K562 (cell line): Measurements from ENCODE around the gene CTRL. TPM values are rescaled to one million over a fixed set of nuclear protein-coding genes. Genes with fewer than 3 reads are reported as not detected.

Experiments
- ATAC-seq: fragments of 200-7000 bp; cut with Tn5 transposase; 3 replicates; pipeline ENCODE4 v1.9.1; 2020; ENCODE audit warnings: moderate library complexity
- BruUV-seq: library from RNA; stranded (reverse); fragments of 400-500 nt; replicated peaks from 2 replicates; lab custom pipeline; 2021; lab: Mats Ljungman, UMichigan
- CTCF ChIA-PET: fragments of 300-600 bp; formaldehyde crosslinking; extraction: SDS; loops from one replicate; lab custom pipeline; 2021; ENCODE audit warnings: low intra/inter-chr PET ratio; lab: Yijun Ruan, JAX
- POLR2A ChIA-PET: fragments of 300-600, 350-650 bp; sonication (Branson Sonifier 250); formaldehyde crosslinking; extraction: SDS; loops from one replicate; lab custom pipeline; 2021; ENCODE audit warnings: antibody characterized with exemption, inconsistent platforms; lab: Yijun Ruan, JAX
- DNase-seq, 4 experiments: peaks; one replicate each; pipeline versions ENCODE4 v3.0.0 to v3.0.0-alpha.2; 2011 to 2018; ENCODE audit warnings: low spot score in 3 of 4, mixed read lengths in 3 of 4; ENCODE audit errors: extremely low read depth in 1 of 4
- FAIRE-seq: peaks from 2 replicates; lab custom pipeline; 2011; peaks lifted over from hg19 to GRCh38; lab: Jason Lieb, UNC
- H2AFZ ChIP-seq: 2 replicates; pipeline ENCODE4 v1.6.0; 2011; ENCODE audit warnings: low read depth, low read length, control low read depth, inconsistent platforms
- H3K27ac ChIP-seq: fragments of 200-600 bp; 3 replicates; pipeline ENCODE4 v1.8.0; 2011; ENCODE audit warnings: low read depth, mild to moderate bottlenecking, control low read depth, inconsistent platforms, low read length, moderate library complexity, mixed read lengths; ENCODE audit errors: extremely low read depth
- H3K27me3 ChIP-seq, 2 experiments: fragments of 300-600 bp in 1 of 2; 2 replicates in 1 of 2; 3 replicates in 1 of 2; pipeline versions ENCODE4 v1.6.0 to v1.8.0; 2011; ENCODE audit warnings: inconsistent platforms in 2 of 2, low read length in 2 of 2, mild to moderate bottlenecking in 1 of 2, mixed read lengths in 1 of 2, moderate library complexity in 1 of 2; ENCODE audit not compliant: control insufficient read depth in 2 of 2, insufficient read depth in 2 of 2
- H3K36me3 ChIP-seq: fragments of 300-600 bp; 3 replicates; pipeline ENCODE4 v1.8.0; 2011; ENCODE audit warnings: mild to moderate bottlenecking, low read length, inconsistent platforms; ENCODE audit not compliant: control insufficient read depth, insufficient read depth
- H3K4me1 ChIP-seq, 2 experiments: fragments of 200-600 bp in 1 of 2; replicated peaks in 1 of 2; 2 replicates in 1 of 2; 3 replicates in 1 of 2; pipeline versions ENCODE4 v1.5.1 to v1.8.0; 2011; ENCODE audit warnings: inconsistent platforms in 2 of 2, low read length in 2 of 2, mild to moderate bottlenecking in 1 of 2, mixed read lengths in 1 of 2, moderate library complexity in 1 of 2; ENCODE audit not compliant: control insufficient read depth in 2 of 2, insufficient read depth in 2 of 2
- H3K4me2 ChIP-seq: 2 replicates; pipeline ENCODE4 v1.6.1; 2011; ENCODE audit warnings: low read length, control low read depth, inconsistent platforms, mixed read lengths; ENCODE audit not compliant: insufficient read depth
- H3K4me3 ChIP-seq: fragments of 200-600 bp; sonication (generic), shearing (Covaris generic); 2 replicates; pipeline ENCODE4 v1.5.1; 2016; ENCODE audit warnings: control low read depth, inconsistent platforms
- H3K79me2 ChIP-seq: fragments of 200-600 bp; 3 replicates; pipeline ENCODE4 v1.8.0; 2011; ENCODE audit warnings: low read length, inconsistent platforms; ENCODE audit not compliant: control insufficient read depth, insufficient read depth
- H3K9ac ChIP-seq, 2 experiments: 2 replicates each; pipeline versions ENCODE4 v1.6.0 to v1.6.1; 2011; ENCODE audit warnings: low read depth in 2 of 2, low read length in 2 of 2, control low read depth in 1 of 2, inconsistent platforms in 1 of 2, mild to moderate bottlenecking in 1 of 2, mixed read lengths in 1 of 2; ENCODE audit not compliant: insufficient read depth in 1 of 2
- H3K9me1 ChIP-seq: one replicate; pipeline ENCODE4 v1.6.0; 2011; ENCODE audit warnings: inconsistent platforms, mild to moderate bottlenecking, low read length, moderate library complexity; ENCODE audit not compliant: control insufficient read depth, insufficient read depth
- H3K9me3 ChIP-seq: replicated peaks from 2 replicates; pipeline ENCODE4 v1.5.1; 2011; ENCODE audit warnings: low read depth, low read length, inconsistent platforms; ENCODE audit not compliant: control insufficient read depth, insufficient read depth
- H4K20me1 ChIP-seq: replicated peaks from 2 replicates; pipeline ENCODE4 v1.6.1; 2011; ENCODE audit warnings: low read length, inconsistent platforms, mixed read lengths; ENCODE audit not compliant: control insufficient read depth, insufficient read depth
- CBX8 ChIP-seq: fragments of 200-600 bp; sonication (generic); IDR thresholded peaks from 2 replicates; pipeline ENCODE4 v1.6.1; 2012; ENCODE audit warnings: borderline replicate concordance, mixed run types, low read depth, mild to moderate bottlenecking, moderate library complexity, mixed read lengths, low read length, control low read depth, inconsistent platforms; ENCODE audit not compliant: poor library complexity, severe bottlenecking; ENCODE audit errors: extremely low read depth
- CLOCK ChIP-seq: fragments of 250-450 bp; sonication (Bioruptor Pico); IDR thresholded peaks from 2 replicates; pipeline ENCODE4 v1.4.0; 2020; ENCODE audit warnings: mild to moderate bottlenecking, moderate library complexity, borderline replicate concordance
- FOXJ3 ChIP-seq: sonication (generic); formaldehyde crosslinking; IDR thresholded peaks from 2 replicates; pipeline ENCODE4 v1.4.0; 2020; ENCODE audit warnings: mild to moderate bottlenecking, missing genetic modification reagents
- HNRNPL ChIP-seq: fragments of 200-400 bp; formaldehyde crosslinking; IDR thresholded peaks from 2 replicates; pipeline ENCODE4 v1.6.1; 2017; ENCODE audit warnings: low read depth, mild to moderate bottlenecking, low read length
- JUN ChIP-seq, 2 experiments: sonication (generic) in 1 of 2; formaldehyde crosslinking in 1 of 2; IDR thresholded peaks; 2 replicates each; pipeline versions ENCODE4 v1.6.1 to v1.8.0; 2012 to 2022; ENCODE audit warnings: borderline replicate concordance in 2 of 2, mild to moderate bottlenecking in 2 of 2, improper control_type of control experiment in 1 of 2, low read depth in 1 of 2, low read length in 1 of 2, missing genetic modification reagents in 1 of 2
- KHSRP ChIP-seq: fragments of 450-650 bp; IDR thresholded peaks from 2 replicates; pipeline ENCODE4 v1.6.1; 2017
- PHB ChIP-seq: fragments of 250-450 bp; sonication (Bioruptor Pico); IDR thresholded peaks from 2 replicates; pipeline ENCODE4 v1.5.0; 2021
- RFX1 ChIP-seq: fragments of 450-650 bp; IDR thresholded peaks from 2 replicates; pipeline ENCODE4 v1.6.1; 2016; ENCODE audit warnings: mild to moderate bottlenecking, moderate library complexity
- TFAP4 ChIP-seq: sonication (generic); formaldehyde crosslinking; IDR thresholded peaks from 2 replicates; pipeline ENCODE4 v1.8.0; 2022; ENCODE audit warnings: missing genetic modification reagents, mild to moderate bottlenecking, moderate library complexity, borderline replicate concordance
- THRA ChIP-seq: fragments of 450-650 bp; IDR thresholded peaks from 2 replicates; pipeline ENCODE4 v1.6.1; 2017; ENCODE audit warnings: mild to moderate bottlenecking, moderate library complexity
- ZFP91 ChIP-seq: sonication (generic); formaldehyde crosslinking; IDR thresholded peaks from 2 replicates; pipeline ENCODE4 v1.8.0; 2022; ENCODE audit warnings: mild to moderate bottlenecking, missing genetic modification reagents
- ZNF507 ChIP-seq: conservative IDR thresholded peaks from 2 replicates; pipeline ENCODE4 v1.6.1; 2017; ENCODE audit warnings: missing genetic modification characterization, missing compliant biosample characterization
- WGBS: fragments of 100-300 bp; shearing (Covaris generic); methylation state at CpG from one replicate; pipeline ENCODE4 v1.1.6; 2016; ENCODE audit warnings: low coverage, mixed read lengths; ENCODE audit not compliant: insufficient coverage; ENCODE audit errors: missing lambda C conversion rate; 5-methylcytosine and 5-hydroxymethylcytosine counted together
- in situ Hi-C: fragments of 300-500 bp; cut with MboI; formaldehyde crosslinking; loops from 4 replicates; pipeline ENCODE4 v1.15.0; 2018; ENCODE audit warnings: inconsistent platforms, mixed read lengths
- intact Hi-C: fragments of 100-400 bp; cut with micrococcal nuclease; formaldehyde crosslinking; loops from 2 replicates; pipeline ENCODE4 v1.14.2; 2022
- polyA plus RNA-seq, 8 experiments: library from polyadenylated mRNA; depleted of rRNA in 4 of 8; stranded (reverse) in 5 of 8; unstranded in 3 of 8; fragments of >200 nt; fragmentation: Nextera tagmentation in 2 of 8; fragmentation: Illumina TruSeq in 1 of 8; extraction: Ambion mirVana in 2 of 8; extraction: Trizol in 1 of 8; gene quantifications; 2 replicates each; pipeline versions ENCODE4 v1.2.1 to v1.2.3, GENCODE V29; 2011 to 2014; ENCODE audit warnings: inconsistent platforms in 1 of 8, missing spikeins in 1 of 8
- total RNA-seq, 7 experiments: library from RNA; depleted of rRNA in 6 of 7; stranded (reverse); fragments of >200 nt in 6 of 7; fragmentation: Illumina TruSeq in 2 of 7; extraction: Trizol in 2 of 7; gene quantifications; 2 replicates each; pipeline versions ENCODE4 v1.2.1 to v1.2.3, GENCODE V29; 2011 to 2021; ENCODE audit warnings: low replicate concordance in 1 of 7

CTRL gene
- total and polyA plus RNA-seq, 9 of the 15 experiments (the other 6 are each of a cell fraction or from before 2014, with no cell fraction given) = 1.4 to 5.6 (median 2.5) TPM

- in situ Hi-C loops = no loop called here
- ChIA-PET POLR2A (interaction anchor here (1.0 to 1.8 kb wide), 4 partner anchors 9 to 54 kb away, joined by 3 to 7 read pairs (median 4); partner anchors contain the start of gene DPEP2), CTCF (interaction anchor here (0.7 kb wide), 1 partner anchor 54 kb away, joined by 3 read pairs; no protein-coding TSS in a partner anchor)
- peaks cover 16% of the 10 kb centered on the region; the same call in 1 of the 2 replicates for H4K20me1 ChIP-seq
- 95% methylated on average over 23 of the region's 24 CpGs for WGBS
- no peak overlapping the region for H3K4me3 ChIP-seq
- H3K79me2 ChIP-seq = no peaks in the 10 kb centered on the region
- no TSS peak for BruUV-seq
- H2AFZ ChIP-seq = no peak overlapping the region
- intact Hi-C loops = no loop called here
- H3K27ac ChIP-seq = no peak overlapping the region
- H3K9me3 ChIP-seq = no peaks in the 10 kb centered on the region; the same call in 1 of the 2 replicates
- peaks cover 85% of the 10 kb centered on the region; the same call in 2 of the 3 replicates for H3K36me3 ChIP-seq
- H3K4me2 ChIP-seq = no peak overlapping the region
- FAIRE-seq = no peak
- no peaks in the 10 kb centered on the region for H3K9me1 ChIP-seq
- ATAC-seq = no peak
- H3K27me3 ChIP-seq = no peaks in the 10 kb centered on the region
- peaks cover 7 to 66% of the 10 kb centered on the region in 2 experiments; a peak in 4 of 5 replicates for H3K4me1 ChIP-seq
- DNase-seq = no peak
- peak overlapping the region in 1 of 2 experiments; percentile 27; a peak in 1 of 4 replicates for H3K9ac ChIP-seq
- TF ChIP-seq RFX1 (no peak), ZFP91 (CRISPR knock-in tag) (no peak), JUN (IDR thresholded peaks at IDR 0.05; ENCODE audit: borderline replicate concordance, low read depth, low read length) (no peak), JUN (CRISPR knock-in tag; IDR thresholded peaks at IDR 0.05; ENCODE audit: borderline replicate concordance) (no peak), KHSRP (no peak), TFAP4 (CRISPR knock-in tag) (no peak), THRA (no peak), PHB (CRISPR knock-in tag) (no peak), FOXJ3 (CRISPR knock-in tag) (no peak), ZNF507 (tag) (no peak), HNRNPL (no peak), CLOCK (CRISPR knock-in tag) (no peak), CBX8 (no peak)
Observed at GRCh38 chr16:67945392-67945933, 13.8 kb upstream of the CTRL start.
